EL (cell line): Measurements from ENCODE around the gene PATJ.
"Not testable (repeated sequence)": the region's sequence is repeated elsewhere in the genome, so short reads cannot be mapped to it uniquely, and the experiment has no call there.

Source experiments
- DNase-seq: peaks from one replicate; pipeline ENCODE4 v3.0.0-alpha.2; 2016

The PATJ gene

GRCh38 chr1:62181532-62181931 lies 439.3 kb downstream of the PATJ start:
- DNase-seq = no peak

GRCh38 chr1:62182157-62182556 lies 439.9 kb downstream of the PATJ start:
- not testable (repeated sequence) for DNase-seq

GRCh38 chr1:62183164-62184020 lies 441.1 kb downstream of the PATJ start:
- not testable (repeated sequence) for DNase-seq

GRCh38 chr1:62184336-62184735 lies 442.1 kb downstream of the PATJ start:
- DNase-seq = no peak

- not testable (repeated sequence) for DNase-seq
These were observed 443.0 kb downstream of the PATJ start for GRCh38 chr1:62185233-62185632.

- DNase-seq = no peak
These were observed 443.4 kb downstream of the PATJ start for GRCh38 chr1:62185677-62186076.

- no peak for DNase-seq
These were observed 445.3 kb downstream of the PATJ start for GRCh38 chr1:62187548-62187947.

- no peak for DNase-seq
These were observed 445.8 kb downstream of the PATJ start for GRCh38 chr1:62188111-62188510.

GRCh38 chr1:62194651-62195544 lies 452.6 kb downstream of the PATJ start, which contains the start of gene L1TD1:
Gene L1TD1, plus strand, starts transcription at chr1:62194849. Its CDS starts 11,780 bp downstream, at chr1:62206629.
- peak; percentile 52 for DNase-seq

GRCh38 chr1:62196086-62196690 lies 453.9 kb downstream of the PATJ start:
- no peak for DNase-seq

GRCh38 chr1:62198069-62198780 lies 455.9 kb downstream of the PATJ start:
- no peak for DNase-seq

GRCh38 chr1:62198781-62199125 lies 456.5 kb downstream of the PATJ start:
- DNase-seq = peak; percentile 45

- DNase-seq = no peak
These were observed 464.9 kb downstream of the PATJ start for GRCh38 chr1:62207187-62207586.

- no peak for DNase-seq
These were observed 465.8 kb downstream of the PATJ start for GRCh38 chr1:62208087-62208486.

GRCh38 chr1:62208970-62209369 lies 466.7 kb downstream of the PATJ start:
- no peak for DNase-seq

GRCh38 chr1:62209931-62210595 lies 467.8 kb downstream of the PATJ start:
- peak; percentile 43 for DNase-seq

GRCh38 chr1:62210960-62211359 lies 468.7 kb downstream of the PATJ start:
- DNase-seq = no peak

GRCh38 chr1:62212411-62212810 lies 470.1 kb downstream of the PATJ start:
- no peak for DNase-seq

GRCh38 chr1:62213075-62213914 lies 471.0 kb downstream of the PATJ start:
- DNase-seq = no peak

GRCh38 chr1:62218604-62219003 lies 476.3 kb downstream of the PATJ start:
- no peak for DNase-seq

- not testable (repeated sequence) for DNase-seq
These were observed 478.2 kb downstream of the PATJ start for GRCh38 chr1:62220456-62220855.
